Measurements from ENCODE around the gene RTTN. TPM values are rescaled to one million over a fixed set of nuclear protein-coding genes. Genes with fewer than 3 reads are reported as not detected.
A peak's percentile ranks its signal among the peaks of the same experiment; 100 is the strongest.

Gene RTTN
- total and polyA plus RNA-seq, 2 of the 13 experiments (the other 11 are each of a cell fraction or from before 2014, with no cell fraction given), result 5.4 to 18.7 TPM

GRCh38 chr18:70073432-70073831 lies 132.1 kb downstream of the RTTN start:
- H3K27ac ChIP-seq (ENCODE audit: extremely low read length, insufficient read depth, low read length), result no peak overlapping the region
- no peaks in the 10 kb centered on the region for H3K27me3 ChIP-seq (ENCODE audit: control insufficient read depth in 1 of 2, insufficient read depth in 2 of 2, low read length in 2 of 2)
- WGBS (ENCODE audit: low lambda C conversion rate), result 95% methylated on average over 5 of the region's 5 CpGs
- TF ChIP-seq ZNF276 (CRISPR knock-in tag; IDR thresholded peaks at IDR 0.05; ENCODE audit: low read depth) (no peak), ZNF563 (CRISPR knock-in tag; IDR thresholded peaks at IDR 0.05) (no peak), PITX1 (CRISPR knock-in tag; IDR thresholded peaks at IDR 0.05) (no peak), ZNF33A (CRISPR knock-in tag; IDR thresholded peaks at IDR 0.05; ENCODE audit: borderline replicate concordance) (no peak), GFI1 (CRISPR knock-in tag; IDR thresholded peaks at IDR 0.05; ENCODE audit: borderline replicate concordance) (no peak), ZKSCAN1 (IDR thresholded peaks at IDR 0.05; ENCODE audit: low read length) (no peak), ZNF790 (CRISPR knock-in tag; IDR thresholded peaks at IDR 0.05; ENCODE audit: borderline replicate concordance) (no peak)
- H3K9me3 ChIP-seq (ENCODE audit: low read length), result no peaks in the 10 kb centered on the region
- peaks cover 0 to 6% of the 10 kb centered on the region in 2 experiments; a peak in 3 of 5 replicates for H3K36me3 ChIP-seq (replicated peaks in 1 of 2; ENCODE audit: control insufficient read depth in 1 of 2, insufficient read depth in 2 of 2, low read length in 2 of 2)
- no peak overlapping the region for H3K4me2 ChIP-seq (ENCODE audit: low read depth, low read length)
- no peaks in the 10 kb centered on the region for H3K4me1 ChIP-seq (ENCODE audit: insufficient read depth, low read length)
- H4K20me1 ChIP-seq (ENCODE audit: insufficient read depth, low read length), result no peaks in the 10 kb centered on the region
- intact Hi-C loops (cut with micrococcal nuclease; ENCODE audit: unreplicated experiment) (loop anchor here (2.0 to 10.0 kb wide), 6 partner anchors 321 to 1146 kb away; partner anchors contain the start of gene DOK6), in situ Hi-C loops (cut with HindIII; ENCODE audit: extremely low pct_ligation_motif_present, low pct_unique_long_range_greater_than_20kb) (no loop called here)
- H3K79me2 ChIP-seq (ENCODE audit: insufficient read depth, low read length), result no peaks in the 10 kb centered on the region
- no peak overlapping the region for H2AFZ ChIP-seq (ENCODE audit: low read length)
- no peak overlapping the region for H3K4me3 ChIP-seq (replicated peaks in 1 of 3; ENCODE audit: insufficient read depth in 1 of 3, low read depth in 2 of 3, low read length in 3 of 3)
- no peak for ATAC-seq
- no peak overlapping the region for H3K9ac ChIP-seq (ENCODE audit: insufficient read depth, low read depth, low read length)
- FAIRE-seq, result no peak
- ChIA-PET POLR2A (no interaction called here), CTCF (ENCODE audit: low intra/inter-chr PET ratio, low total read pairs) (no interaction called here)
- BruUV-seq (replicated peaks), result no TSS peak
- no peak for DNase-seq (ENCODE audit: low spot score)

- peak; percentile 34 for DNase-seq (ENCODE audit: low spot score)
- Histone ChIP-seq H4K20me1 (ENCODE audit: insufficient read depth, low read length) (no peaks in the 10 kb centered on the region), H3K9me3 (ENCODE audit: low read length) (no peaks in the 10 kb centered on the region), H3K4me1 (ENCODE audit: insufficient read depth, low read length) (no peaks in the 10 kb centered on the region), H3K4me2 (ENCODE audit: low read depth, low read length) (no peak overlapping the region), H3K79me2 (ENCODE audit: insufficient read depth, low read length) (no peaks in the 10 kb centered on the region), H3K27ac (ENCODE audit: extremely low read length, insufficient read depth, low read length) (no peak overlapping the region), H3K4me3 (replicated peaks in 1 of 3; ENCODE audit: insufficient read depth in 1 of 3, low read depth in 2 of 3, low read length in 3 of 3) (no peak overlapping the region), H2AFZ (ENCODE audit: low read length) (no peak overlapping the region), H3K36me3 (replicated peaks in 1 of 2; ENCODE audit: control insufficient read depth in 1 of 2, insufficient read depth in 2 of 2, low read length in 2 of 2) (peaks cover 0 to 9% of the 10 kb centered on the region in 2 experiments; a peak in 3 of 5 replicates), H3K27me3 (ENCODE audit: control insufficient read depth in 1 of 2, insufficient read depth in 2 of 2, low read length in 2 of 2) (no peaks in the 10 kb centered on the region), H3K9ac (ENCODE audit: insufficient read depth, low read depth, low read length) (no peak overlapping the region)
- peak; percentile 52; the same call in 1 of the 3 replicates for ATAC-seq
- in situ Hi-C loops (cut with HindIII; ENCODE audit: extremely low pct_ligation_motif_present, low pct_unique_long_range_greater_than_20kb), result no loop called here
- BruUV-seq (replicated peaks), result no TSS peak
- 65% methylated on average over 1 of the region's 1 CpG for WGBS (ENCODE audit: low lambda C conversion rate)
- intact Hi-C loops (cut with micrococcal nuclease; ENCODE audit: unreplicated experiment), result loop anchor here (1.0 to 10.0 kb wide), 7 partner anchors 320 to 1225 kb away; partner anchors contain the start of gene DOK6
- ChIA-PET CTCF (ENCODE audit: low intra/inter-chr PET ratio, low total read pairs) (no interaction called here), POLR2A (no interaction called here)
- FAIRE-seq, result no peak
- TF ChIP-seq FOXA3 (CRISPR knock-in tag; IDR thresholded peaks at IDR 0.05), result no peak
- TF ChIP-seq FOXM1 (CRISPR knock-in tag; IDR thresholded peaks at IDR 0.05), result no peak
- no peak for TF ChIP-seq FOXA1 (IDR thresholded peaks at IDR 0.05)
- 0 out of 2 replicates have a peak, but pooled peaks have one; percentile 28 for TF ChIP-seq FOXA1 (CRISPR knock-in tag; IDR thresholded peaks at IDR 0.05)
- TF ChIP-seq SMC3 (IDR thresholded peaks at IDR 0.05; ENCODE audit: low read length), result peak; percentile 24; the same call in 1 of the 2 replicates
- TF ChIP-seq ZNF382 (CRISPR knock-in tag; IDR thresholded peaks at IDR 0.05; ENCODE audit: borderline replicate concordance), result no peak
- TF ChIP-seq MED8 (CRISPR knock-in tag; IDR thresholded peaks at IDR 0.05; ENCODE audit: insufficient replicate concordance), result no peak
- TF ChIP-seq ATF7 (IDR thresholded peaks at IDR 0.05), result no peak
- TF ChIP-seq ATF7 (CRISPR knock-in tag; IDR thresholded peaks at IDR 0.05), result no peak
- TF ChIP-seq CBFB (CRISPR knock-in tag; IDR thresholded peaks at IDR 0.05), result no peak
- no peak for TF ChIP-seq ATF7-NPFF (CRISPR knock-in tag; IDR thresholded peaks at IDR 0.05; ENCODE audit: low read depth)
- no peak for TF ChIP-seq ZNF790 (CRISPR knock-in tag; IDR thresholded peaks at IDR 0.05; ENCODE audit: borderline replicate concordance)
- TF ChIP-seq STAG1 (CRISPR knock-in tag; IDR thresholded peaks at IDR 0.05), result peak; percentile 90
Measured at GRCh38 chr18:70072678-70073077, 132.8 kb downstream of the RTTN start.
